GM19023 (cell line): ENCODE data around the gene GREM2.

Experiments used
- ATAC-seq: cut with Tn5 transposase; IDR thresholded peaks from one replicate; pipeline ENCODE4 v1.9.1; 2021; ENCODE audit warnings: mild to moderate bottlenecking, moderate library complexity; ENCODE audit not compliant: unreplicated experiment

The GREM2 gene

DNA sequence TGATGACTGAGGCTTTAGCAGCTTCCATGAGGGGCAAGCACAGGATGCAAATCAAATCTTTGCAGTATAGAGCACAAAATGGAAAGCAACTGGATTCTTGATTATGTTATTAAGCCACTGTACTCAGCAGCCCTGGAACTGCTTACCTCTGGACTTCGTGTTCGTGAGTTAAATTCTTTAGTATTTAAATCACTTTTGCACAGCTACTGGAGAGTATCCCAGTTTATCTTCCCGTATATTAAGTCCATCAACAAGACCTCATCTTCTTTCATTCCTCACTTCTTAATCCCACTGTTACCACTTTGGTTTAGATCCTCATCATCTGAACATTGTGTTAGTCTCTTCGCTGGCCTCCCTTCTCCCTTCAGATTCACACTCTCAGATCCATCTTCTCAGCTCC, 108.9 kb downstream of the GREM2 start:
- no peak for ATAC-seq

DNA sequence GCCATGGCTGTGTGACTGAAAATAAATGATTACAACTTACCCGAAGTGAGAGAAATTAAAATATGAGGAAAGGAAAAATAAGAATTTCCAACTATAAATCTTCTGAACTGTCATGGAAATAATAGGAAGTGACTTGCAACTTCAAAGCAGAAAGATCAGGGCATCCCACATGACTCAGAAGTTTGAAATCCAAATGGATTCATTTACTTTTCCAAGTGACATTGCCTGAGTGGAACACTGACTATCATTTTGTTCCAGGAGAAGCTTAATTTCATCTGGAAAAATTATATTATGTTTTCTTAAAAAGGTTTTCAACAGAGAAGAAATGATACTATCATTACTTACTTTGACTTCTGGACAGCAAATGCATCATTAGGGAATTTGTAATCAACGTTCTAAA, 110.8 kb downstream of the GREM2 start:
- no peak for ATAC-seq

DNA sequence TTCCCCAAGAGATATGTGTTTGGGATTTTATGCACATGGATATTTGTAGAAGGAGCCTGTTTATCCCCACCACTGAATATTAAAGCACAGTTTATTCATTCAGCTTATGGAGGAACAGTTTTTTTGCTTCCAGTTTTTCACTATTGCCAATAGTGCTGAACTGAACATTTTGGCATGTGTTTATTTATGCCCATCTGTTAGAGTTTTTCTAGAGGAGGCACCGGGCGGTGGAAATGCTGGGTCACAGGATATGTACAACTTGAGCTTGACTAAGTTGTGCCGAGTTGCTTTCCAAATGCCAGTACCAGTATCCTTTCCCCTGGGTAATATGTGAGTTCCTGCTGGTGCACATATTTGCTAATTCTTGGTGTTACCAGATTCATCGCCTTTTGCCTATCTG, 111.3 kb downstream of the GREM2 start:
- no peak for ATAC-seq

DNA sequence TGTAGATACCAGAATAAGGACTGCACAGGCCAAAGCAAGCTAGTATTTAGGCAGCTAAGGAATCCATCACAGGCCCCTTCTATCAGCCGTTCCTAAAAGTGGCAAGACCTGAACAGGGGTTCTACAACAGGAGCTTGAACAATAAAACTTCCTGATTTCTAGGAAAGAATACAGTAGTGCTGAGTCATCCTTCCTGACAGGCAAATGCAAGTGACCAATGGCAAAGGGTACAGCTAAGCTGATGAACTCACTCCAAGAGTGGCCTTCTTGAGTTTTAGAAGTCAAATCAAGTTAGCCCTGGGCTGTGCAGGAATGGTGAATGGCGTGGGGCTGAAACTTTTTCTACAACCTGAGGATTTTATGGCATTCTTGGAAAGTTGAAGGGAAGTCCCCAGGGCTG, 112.9 kb downstream of the GREM2 start:
- no peak for ATAC-seq

DNA sequence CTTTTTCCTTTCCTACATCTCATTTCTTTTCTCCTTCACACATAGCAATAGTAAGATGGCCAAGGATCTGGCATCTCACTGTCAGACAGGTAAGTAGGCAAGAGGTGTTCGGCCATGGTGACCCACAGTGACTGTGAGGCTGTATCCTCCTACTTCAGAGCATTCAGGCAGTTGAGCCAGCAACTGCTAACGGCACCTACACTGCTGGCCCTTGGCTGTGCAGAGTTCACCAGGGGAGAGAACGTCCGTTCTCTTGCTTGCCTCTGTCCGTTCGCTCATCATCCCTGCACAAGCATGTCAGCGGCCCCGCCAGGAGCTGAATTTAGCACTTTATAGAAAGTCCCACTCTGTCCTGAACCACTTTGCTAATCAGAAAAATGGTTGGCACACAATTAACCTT, 113.6 kb downstream of the GREM2 start:
- ATAC-seq: no peak

DNA sequence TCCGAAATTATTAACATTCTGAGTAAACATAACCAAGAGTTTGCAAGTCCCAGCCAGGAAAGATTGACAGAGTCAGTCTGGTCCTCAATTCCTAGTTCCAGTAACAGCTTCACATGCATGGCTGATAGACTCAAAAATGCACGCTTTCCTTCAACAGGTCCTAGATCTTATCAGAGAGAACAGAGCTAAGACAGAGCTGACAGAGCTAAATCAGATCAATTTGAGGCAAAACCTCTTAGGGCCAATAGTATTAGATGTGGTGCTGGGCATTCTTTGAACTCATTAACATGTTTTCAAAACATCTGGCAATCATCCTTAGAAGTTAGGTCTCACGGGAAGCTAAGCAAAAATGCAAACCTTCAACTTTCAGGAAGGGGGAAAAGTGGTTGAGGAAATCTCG, 114.0 kb downstream of the GREM2 start:
- ATAC-seq: no peak

DNA sequence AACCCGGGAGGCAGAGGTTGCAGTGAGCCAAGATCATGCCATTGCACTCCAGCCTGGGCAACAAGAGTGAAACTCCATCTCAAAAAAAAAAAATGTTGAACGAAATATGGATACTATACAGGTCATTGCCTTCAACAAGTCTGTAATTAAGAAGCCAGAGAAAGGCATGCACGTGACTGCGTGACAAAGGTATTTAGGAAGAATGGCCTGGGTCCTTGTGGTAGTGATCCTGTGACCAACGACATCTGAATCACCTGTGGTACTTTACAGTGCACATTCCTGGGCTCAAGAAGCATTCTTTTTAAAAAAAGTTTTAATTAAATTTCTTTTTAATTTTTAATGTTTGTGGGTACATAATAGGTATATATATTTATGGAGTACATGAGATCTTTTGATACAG, 115.0 kb downstream of the GREM2 start:
- ATAC-seq: no peak

DNA sequence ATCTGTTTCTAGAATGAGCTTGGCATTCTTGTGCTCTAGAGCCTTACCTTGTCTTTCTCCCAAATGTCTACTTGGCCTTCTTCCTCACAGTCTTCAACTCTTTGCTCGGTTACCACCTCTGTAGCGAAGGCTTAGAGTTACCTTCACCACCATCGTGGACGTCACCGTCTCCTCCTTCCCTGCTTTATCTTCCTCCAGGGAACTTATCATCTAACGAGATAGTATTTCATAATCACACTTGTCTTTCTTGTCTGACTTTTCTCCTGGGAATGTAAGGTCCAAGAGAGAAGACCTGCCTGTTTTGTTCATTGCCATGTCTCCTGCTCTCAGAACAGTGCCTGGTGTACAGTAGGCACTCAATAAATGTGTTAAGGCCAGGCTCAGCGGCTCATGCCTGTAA, 115.6 kb downstream of the GREM2 start:
- ATAC-seq: no peak

DNA sequence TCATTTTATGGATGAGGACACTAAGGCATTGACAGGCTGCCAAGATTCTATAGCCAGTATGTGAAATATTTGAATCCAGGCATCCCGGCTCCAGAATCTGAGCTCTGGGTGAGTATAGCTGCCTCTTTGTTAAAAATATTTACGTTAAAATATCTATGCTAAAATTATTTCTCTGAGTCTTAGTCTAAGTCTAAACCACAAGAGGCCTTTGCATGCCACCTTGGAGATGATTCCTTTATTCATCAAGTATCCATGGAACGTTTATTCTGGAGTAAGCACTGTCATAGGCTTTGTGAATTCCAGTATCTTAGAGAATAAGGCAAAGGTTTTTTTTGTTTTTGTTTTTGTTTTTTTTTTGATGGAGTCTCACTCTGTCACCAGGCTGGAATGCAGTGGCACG, 116.4 kb downstream of the GREM2 start:
- ATAC-seq: no peak

DNA sequence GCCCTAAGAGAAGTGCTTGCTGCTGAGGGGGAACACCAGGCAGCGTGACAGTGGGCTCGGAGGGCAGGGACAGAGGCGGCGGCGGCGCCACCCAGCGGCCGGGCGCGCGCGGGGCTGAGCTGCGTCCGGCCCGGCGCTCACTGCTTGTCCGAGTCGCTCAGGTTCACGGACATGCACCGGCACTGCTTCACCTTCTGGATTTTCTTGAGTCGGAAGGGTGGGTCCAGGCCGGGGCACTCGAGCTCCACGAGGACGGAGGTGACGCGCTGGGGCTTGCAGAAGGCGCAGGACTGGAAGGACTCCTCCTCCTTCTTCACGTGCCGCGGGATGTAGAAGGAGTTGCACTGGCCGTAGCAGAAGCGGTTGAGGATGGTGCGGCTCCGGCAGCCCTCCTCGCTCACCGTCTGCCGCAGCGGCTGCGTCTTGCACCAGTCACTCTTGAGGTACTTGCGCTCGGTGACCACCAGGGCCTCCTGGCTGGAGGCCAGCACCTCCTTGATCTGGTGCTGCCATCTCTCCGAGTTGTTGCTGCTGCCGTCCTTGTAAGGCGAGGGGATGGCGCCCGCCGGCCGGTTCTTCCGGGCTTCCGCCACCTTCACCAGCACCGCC, 119.0 kb downstream of the GREM2 start:
- ATAC-seq: no peak

DNA sequence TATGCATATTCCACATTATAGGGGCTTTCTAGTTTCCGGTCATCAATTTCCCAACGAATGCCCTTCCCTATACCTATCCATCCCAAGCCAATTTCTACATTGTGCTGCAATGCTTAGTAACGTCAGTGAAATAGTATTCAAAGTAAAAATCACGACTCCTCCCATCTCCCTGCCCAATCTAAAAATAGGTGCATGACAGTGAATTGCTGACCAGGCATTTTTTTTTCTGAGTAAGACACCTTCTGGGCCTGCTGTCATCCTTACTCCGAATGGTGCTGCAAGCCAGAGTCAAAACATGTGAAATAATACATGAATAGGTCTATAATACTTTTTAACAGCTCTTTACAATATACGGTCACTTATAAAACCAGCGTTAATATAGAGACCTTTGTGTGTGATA, 120.2 kb downstream of the GREM2 start:
- no peak for ATAC-seq

DNA sequence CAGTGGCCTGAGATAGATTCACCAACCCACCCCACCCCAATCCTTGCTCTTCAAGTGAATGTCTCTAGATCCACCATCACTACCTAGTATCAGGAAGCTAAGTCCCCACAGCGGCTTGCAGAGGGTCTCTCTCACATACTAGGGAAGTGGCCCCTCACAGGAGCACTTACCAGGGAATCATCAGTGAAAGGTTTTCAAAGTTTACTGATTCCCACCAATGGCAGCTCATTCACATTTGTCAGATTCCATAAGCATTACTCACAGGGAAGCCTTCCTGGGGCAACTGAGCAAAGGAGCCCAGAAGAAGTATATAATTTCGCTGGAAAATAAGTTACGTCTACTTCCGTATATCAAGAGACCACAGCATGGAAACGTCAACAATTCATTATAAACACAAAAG, 120.8 kb downstream of the GREM2 start:
- ATAC-seq: no peak

DNA sequence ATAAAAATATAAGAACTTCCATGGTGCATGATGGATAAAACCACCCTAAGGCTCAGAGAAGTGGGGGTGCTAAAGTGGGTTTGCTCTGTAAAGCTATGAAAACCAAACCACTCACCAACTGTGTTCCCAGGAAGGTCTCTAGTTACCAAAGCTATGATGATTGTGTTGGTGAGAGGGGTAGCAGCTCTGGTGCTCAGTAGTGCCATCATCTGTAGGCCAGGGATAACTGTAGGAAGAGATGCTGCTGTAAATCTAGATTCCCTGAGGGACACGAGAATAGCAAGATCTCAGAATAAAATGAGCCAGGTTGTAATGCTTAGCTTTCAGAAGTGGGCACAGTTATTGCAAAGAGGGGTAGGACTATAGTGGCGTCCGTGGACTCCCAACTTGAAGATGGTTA, 124.5 kb downstream of the GREM2 start:
- no peak for ATAC-seq

DNA sequence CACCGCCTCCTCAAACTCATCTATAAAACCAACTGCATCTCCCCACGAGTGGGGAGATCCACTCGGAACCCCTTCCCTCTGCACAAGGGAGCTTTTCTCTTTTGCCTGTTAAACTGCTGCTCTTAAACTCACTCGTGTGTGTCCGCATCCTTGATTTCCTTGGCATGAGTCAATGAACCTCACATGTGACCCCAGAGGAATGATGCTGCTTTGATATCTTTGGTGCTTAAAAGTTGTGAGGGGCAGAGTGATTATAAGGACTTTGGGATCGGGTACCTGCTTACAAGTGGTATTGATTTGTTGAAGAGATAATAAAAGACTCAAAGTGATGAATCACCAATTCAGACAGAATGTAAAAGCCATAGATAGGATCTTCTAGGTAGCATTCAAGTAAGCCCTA, 125.3 kb downstream of the GREM2 start:
- no peak for ATAC-seq

DNA sequence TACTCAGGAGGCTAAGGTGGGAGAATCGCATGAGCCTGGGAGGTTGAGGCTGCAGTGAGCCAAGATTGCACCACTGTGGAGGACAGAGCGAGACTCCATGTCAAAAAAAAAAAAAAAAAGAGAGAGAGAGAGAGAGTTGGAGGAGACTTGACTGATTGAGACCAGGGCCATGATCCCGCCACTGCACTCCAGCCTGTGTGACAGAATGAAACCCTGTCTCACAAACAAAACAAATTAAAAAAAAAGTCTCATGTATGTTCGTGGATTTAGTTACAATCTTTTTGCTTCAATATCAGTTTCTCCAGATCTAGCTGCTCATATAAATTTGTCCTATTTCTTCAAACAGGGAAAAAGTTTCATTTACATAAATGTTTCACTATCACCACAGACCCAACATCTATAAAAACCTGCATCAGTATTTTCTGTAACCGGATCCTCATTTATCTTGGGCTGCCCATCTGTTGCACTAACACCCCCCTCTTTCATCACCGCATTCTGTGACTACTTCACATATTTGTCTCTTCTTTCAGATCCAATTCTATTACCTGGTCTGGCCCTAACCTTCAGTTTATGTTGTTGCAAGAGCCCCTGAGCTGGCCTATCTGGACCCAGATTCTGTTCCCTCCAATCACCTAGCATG, 127.0 kb downstream of the GREM2 start:
- ATAC-seq: no peak

DNA sequence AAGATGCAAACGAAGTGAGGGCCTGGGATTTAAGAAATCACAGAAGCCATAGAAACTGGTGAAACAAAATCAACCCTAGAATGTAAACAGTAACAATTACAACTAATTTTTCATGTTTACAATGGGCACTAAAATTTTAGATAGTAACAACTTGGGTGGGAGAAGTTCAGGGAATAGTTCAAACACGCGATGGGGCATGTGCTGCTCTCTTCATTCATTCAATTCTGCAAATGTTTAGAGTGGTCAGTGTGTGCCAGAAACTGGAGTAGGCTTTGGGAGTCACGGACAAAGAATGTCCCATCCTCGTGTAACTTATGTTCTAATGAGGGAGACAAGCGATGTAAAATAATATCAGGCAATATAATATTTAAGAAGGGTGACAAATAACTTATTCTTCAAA, 133.4 kb downstream of the GREM2 start:
- ATAC-seq: no peak

DNA sequence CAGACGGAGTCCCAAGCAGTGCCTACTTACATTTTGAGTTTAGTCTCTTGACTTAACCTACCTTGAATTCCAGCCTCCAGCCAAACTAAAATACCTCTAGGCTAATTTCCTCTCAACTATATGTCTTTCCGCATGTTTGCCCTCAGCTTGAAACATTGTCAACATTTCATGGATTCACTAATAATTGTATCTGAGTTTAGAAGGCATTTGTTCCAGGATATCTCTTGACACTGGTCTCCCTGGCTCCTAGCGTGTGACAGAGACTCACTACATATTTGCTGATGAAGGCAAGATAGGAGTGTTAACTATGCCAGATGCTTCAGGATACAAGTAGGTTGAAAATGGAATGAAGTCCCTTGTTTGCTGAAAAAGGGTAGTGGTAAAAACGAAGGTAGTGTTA, 136.1 kb downstream of the GREM2 start:
- ATAC-seq: no peak

DNA sequence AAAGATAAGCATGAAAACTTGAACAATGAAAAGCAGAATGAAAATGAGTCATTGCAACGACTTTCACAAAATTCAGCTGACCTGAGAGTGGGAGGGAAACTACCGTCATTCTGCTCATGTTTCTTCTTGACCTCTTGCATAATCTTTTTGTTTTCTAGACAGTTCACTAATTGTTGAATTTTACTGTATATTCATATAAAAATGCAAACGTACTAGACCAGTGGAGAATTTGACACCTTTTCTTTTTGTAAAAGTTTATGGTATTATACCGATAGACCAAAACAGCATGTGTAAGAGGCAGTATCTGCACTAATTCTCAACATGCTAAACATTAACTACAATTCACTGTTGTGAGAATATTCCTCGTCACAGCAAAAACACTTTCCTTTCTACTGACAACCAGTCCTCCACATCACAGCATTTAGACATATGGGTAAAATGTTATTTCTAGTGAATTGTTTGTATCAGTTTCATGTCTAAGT, 137.8 kb downstream of the GREM2 start:
- ATAC-seq: peak; percentile 70

DNA sequence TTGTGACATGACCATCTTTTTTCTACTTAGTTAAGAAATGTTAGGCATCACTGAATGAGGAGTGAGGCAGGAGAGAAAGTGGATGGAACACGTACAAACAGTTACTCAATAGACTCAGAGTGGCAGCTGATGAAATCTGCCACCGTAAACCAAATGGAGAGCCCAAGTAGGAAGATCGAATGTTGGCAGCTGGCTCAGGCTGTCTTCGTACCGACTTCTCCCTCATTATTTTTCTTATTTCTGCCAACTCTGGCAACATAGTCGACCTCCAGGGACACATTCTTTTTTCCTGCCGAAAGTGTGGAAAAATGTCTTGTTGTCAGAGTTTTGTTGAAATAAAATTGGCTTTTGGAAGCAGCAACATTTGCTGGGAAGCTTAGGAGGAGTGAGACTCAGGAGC, 143.3 kb downstream of the GREM2 start:
- no peak for ATAC-seq

DNA sequence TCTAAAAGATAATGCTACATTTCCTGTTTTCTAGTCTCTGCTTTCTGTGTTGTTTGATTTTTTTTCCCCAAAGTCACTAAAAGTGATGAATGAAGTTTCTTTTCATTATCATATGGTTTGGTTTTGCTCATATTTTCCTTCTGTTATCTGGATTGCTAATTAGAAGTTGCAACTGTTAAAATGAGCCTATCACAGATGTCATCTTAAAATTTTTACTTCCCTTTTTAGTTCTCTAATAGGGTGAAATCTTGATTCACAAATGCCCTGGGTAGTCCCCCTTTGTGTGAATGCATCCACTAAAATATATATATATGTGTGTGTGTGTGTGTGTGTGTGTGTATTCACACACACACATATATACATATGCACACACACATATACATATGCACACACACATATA, 144.1 kb downstream of the GREM2 start:
- no peak for ATAC-seq

DNA sequence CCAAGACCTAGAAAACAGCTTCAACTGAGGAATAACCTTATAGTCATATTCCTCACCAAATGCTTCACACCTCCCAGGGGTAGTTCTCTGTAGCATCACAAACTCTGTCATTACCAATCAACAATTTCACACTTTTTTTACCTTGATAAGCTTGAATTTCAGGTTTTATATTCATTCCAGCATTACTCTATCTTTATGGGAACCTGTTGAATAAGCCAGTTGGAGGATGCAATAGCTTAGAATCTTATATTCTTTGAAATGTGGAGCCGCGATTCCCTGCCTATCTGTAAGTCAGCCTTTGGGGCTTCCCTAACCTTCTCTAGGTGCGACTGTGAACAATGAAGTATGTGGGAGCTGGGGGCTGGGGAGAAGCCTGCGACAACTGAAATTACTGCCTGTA, 145.4 kb downstream of the GREM2 start:
- no peak for ATAC-seq

DNA sequence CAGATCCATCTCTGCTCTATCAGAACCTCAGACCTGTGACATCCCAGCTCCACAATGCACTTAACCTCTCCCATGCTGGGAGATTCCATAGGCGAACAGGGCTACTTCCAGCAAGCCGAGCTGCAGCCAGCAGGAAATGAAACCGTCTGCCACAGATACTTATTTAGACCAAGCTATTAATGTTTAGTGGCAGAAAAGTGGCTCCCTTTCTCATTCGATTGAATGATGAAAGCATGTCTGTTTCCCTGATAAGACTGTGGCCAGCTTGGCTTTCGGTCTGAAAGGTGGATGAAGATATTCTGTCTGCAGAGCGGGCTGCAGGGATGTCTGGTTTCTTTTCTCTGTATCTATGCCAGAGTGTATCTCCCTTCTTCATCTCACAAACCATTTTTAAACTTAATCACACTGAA, 146.4 kb downstream of the GREM2 start:
- no peak for ATAC-seq

DNA sequence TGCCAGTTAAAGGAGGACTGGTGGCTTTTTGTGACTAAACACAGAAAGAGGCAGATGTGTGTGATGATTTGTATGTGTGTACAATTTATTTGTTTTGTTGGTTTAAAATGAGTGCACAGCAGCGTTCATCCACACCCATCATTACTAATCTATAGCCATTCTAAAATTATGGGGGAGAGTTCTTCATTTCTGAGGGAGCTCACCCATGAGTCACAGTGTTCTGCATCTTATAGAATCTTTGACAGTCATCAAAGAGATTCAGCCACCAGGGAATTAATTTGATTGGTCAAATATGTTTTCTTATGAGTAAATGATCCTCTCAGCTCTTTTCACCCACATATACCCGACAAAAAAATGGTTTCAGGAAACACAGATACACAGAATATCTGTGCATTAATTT, 147.9 kb downstream of the GREM2 start:
- no peak for ATAC-seq
